GDM1 (cell line): Measurements from ENCODE around the gene NOVA2.

Source experiments
- DNase-seq: peaks from one replicate; lab custom pipeline; 2025; lab: John Stamatoyannopoulos, UW

Gene NOVA2

DNA sequence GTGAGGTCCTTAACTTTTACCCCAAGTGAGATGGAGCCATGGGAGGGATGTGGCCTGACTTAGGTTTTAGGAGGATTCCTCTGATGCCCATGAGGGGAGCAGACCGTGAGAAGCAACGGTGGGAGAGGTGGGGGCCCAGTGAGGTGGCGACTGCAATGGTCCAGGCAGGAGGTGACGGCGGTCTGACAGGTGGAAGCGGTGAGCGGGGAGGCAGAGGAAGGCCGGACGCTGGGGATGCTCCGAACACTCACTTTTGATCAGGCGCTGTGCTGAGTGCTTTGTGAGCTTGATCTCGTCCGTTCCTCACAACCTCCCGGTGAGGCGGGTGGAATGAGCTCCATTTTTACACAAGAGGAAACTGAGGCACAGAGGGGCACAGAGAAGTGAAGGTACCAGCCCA is 11.6 kb downstream of the NOVA2 start:
- DNase-seq, result no peak

DNA sequence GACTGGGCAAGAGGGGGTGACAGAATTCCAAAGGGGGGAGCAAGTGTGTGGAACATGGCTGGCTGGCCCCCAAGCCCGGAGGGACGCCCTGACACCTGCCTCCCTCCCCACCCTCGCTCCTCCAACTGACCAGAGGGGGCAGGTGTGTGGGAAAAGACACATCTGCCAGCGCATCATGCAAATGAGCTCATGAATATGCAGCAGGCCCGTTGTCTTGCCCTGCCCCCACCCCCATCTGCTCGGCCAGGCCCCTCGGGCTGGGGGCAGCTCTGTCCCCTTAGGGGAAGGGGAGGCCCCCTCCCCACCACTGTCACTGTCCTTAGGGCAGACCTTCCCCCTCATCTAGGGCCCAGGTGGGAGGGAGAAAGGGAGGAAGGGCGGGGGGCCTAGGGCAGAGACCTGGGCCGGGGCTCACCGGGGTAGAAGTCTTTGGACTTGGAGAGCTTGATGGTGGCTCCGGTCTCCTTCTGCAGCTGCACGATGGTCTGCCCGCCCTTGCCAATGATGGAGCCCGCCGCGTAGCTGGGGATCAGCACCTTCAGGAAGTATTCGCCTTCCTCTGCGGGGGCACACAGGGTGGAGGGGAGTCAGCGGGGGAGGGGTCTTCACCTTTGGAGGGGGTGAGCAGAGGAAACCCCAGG is 12.9 kb downstream of the NOVA2 start:
- DNase-seq, result no peak

DNA sequence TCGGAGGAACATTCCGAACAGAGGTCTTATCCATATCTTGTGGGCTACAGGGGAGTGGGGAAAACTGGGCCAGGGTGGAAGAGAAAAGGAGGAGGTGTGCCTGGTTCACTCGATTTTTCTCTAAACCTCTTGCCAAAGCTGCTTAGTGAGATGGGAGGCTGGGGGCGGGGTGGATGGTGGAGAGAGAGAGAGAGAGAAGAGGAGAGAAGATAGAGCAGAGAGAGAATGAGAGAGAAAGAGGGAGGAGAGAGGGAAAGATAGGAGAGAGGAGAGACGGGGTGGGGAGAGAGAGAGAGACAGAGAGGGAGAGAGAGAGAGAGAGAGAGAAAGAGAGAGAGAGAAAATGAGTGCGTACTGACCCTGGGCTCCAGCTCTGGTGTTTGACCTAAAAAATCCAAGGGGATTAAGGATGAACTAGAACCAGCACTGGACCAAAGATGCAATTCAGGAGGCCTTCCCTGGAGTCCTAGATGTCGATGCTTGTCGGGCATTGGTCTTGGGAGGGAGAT is 14.1 kb downstream of the NOVA2 start:
- DNase-seq, result no peak

DNA sequence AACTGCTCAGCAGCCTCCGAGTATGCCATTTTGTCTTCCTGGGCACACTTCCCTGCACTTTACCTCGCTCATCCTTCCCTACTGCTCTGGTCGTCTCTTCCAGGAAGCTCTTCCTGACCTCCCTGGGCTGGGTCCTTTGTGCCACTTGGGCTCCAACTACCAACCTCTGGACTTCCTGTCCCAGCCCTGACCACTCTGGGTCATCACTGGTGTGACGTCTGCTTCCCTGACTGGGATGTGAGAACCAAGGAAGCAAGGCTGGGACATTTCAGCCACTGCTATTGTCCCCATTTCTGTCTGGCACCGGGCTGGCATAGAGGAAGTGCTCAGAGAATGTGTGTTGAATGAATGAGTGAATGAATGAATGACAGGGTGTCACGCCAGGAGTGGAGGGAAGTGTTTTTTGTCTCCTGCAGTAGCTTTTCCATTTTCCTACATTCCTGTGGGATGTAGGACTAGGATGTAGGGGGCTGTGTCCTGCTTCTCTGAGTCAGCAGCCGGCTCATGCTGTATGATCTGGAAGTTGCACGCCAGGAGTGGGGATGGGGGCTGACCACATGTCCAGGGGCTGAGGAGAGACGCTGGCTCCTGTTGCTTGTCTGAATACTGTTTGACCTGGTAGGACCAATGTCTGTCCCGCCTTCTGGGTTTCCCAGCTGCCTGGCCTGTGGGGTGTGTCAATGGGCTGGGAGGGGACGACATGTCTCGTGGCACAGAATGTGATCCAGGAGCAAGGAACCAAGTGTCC is 14.7 kb downstream of the NOVA2 start:
- no peak for DNase-seq

DNA sequence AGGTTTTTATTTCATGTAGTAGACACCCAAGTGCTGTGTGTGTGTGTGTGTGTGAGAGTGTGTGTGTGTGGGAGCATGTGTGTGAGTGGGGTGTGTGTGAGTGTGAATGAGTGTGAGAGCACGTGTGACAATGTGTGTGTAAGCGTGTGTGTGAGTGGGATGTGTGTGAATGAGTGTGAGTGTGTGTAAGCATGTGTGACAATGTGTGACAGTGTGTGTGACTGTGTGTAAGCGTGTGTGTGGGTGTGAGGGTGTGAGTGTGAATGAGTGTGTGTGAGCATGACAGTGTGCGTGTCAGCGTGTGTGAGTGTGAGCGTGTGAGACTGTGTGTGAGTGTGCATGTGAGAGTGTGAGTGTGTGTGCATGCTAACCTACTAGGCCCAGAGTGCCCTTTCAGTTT is 15.3 kb downstream of the NOVA2 start:
- no peak for DNase-seq

DNA sequence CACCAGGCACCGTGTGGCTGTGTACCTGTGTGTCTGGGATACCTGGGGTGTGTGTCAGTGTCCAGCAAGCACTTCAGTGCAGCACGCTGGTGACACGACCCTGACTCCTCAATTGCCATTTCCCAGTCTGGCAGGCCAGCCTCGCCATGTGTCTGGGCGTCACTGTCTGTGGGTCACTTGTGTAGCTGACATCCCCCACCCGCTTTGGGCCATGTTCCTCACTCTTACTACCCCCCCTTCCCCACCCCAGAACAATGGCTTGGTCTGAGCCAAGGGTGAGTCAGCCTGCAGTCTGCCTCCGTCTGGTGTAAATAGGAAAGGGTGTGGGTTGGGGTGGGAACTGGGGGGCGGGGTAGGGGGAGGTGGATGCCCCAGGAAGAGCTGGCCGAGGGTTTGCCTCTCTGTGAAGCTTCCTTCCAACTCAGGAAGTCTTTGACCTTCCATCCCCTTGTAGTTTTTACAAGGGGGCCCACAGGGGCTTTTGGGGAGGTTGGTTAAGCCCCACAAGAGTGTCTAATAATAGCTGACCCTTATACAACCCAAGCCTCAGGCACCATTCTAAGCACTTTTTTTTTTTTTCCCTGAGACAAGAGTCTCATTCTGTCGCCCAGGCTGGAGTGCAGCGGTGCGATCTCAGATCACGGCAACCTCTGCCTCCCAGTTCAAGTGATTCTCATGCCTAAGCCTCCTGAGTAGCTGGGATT is 17.6 kb downstream of the NOVA2 start:
- DNase-seq, result peak; percentile 27

DNA sequence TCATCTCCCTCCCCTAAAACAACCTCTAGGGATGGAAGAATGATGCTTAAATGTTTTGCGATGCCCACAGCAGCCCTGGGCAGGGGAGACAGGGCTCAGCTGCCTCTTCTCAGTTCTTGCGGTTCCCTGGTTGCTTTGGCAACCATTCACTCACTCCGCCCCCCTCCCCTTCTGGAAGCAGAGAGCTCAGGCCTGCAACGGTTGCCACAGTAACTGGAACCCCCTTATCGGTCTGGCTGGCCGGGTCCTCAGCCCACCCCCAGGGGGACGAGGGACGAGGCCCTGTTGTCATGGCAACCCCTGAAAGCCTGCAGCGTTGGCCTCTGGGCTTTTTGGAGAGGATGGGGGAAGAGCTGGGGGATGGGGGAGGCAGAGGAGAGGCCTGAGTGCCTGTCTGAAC is 19.5 kb downstream of the NOVA2 start:
- DNase-seq, result no peak

DNA sequence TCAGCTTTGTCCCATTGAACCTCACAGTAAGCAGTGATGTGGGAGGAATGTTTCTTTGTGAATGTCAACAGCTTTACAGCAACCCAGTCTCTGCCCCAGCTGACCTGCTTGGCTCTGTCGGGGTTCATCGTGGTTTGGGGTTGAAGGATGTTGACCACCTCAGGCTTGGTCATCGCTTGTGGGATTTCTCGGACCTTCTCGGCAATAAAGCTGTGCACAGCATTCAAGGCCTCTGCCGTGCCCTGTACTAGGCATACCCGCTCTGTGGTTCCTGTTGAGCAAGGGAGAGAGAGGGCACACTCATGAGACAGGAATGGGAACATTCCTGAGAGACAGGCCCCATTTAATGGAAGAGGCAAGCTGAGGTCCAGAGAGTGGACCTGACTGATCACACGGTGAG is 20.0 kb downstream of the NOVA2 start:
- no peak for DNase-seq

DNA sequence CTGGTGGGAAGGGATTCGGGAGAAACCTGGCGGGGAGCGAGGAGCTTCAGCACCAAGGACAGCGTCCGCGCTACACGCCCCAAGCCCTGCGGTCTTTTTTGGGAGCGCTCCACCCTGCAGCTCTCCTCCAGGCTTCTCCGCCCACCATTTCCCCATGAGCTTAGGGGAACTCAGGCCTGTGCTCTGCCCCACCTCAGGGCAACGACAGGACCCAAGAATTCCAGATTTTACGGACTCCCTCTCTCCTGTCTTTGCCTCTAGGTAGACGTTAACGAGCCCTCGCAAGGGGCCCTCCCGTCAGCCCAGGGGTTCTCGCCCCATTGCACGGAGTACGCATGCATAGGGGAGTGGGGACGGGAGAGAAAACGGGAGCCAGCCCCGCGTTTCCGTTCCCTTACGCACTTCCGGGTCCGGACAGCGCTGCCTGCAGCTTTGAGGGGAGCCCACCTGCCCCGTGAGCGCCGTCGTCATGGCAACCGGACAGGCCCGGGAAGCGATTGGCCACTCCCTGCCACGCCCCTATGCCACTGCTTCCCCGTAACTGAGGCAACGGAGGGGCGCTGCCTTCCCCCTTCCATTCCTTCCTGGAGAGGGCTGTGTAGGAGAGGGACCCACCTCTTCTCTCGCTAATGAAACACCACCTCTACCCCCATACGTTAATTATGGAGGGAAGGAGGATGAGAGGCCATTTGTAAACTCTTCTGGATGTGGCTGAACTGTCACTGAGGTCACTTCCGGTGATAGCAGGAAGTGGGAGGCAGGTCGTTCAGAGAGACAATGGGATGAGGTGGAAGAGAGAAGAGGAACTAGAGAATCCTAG is 20.8 kb downstream of the NOVA2 start:
- peak; percentile 23 for DNase-seq

DNA sequence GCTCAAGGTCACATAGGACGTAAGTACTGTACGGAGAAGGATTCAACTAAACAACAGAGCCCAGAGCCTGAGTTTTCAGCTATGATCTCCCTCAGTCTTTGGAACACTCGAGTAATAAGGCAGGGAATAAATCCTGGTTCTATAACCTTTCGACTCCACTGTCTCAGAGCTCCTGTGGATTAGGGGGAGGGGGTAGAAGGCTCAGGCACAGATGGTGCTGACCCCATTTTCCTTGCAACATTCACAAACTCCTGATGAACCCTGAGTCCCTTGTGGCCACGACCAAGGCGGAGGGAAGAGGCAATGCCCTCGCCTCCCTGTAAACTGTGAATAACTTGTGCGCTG is 21.4 kb downstream of the NOVA2 start:
- no peak for DNase-seq

DNA sequence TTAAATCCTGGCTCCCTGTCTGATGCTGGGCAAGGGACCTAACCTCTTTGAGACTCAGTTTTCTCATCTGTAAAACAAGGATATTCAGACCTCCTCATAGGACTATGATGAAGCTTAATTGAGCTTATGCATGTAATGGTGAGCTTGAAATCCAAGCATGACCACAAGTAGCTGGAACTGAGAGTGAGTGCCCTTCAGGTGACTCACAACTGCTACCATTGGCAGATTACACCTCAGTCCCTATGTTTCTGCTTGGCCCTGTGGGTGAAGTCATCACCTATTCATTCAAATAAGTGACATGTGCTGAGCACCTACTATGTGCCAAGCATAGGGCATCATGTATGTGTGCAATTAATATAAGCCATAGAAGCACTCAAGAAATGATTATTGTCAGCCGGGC is 25.7 kb downstream of the NOVA2 start:
- no peak for DNase-seq

DNA sequence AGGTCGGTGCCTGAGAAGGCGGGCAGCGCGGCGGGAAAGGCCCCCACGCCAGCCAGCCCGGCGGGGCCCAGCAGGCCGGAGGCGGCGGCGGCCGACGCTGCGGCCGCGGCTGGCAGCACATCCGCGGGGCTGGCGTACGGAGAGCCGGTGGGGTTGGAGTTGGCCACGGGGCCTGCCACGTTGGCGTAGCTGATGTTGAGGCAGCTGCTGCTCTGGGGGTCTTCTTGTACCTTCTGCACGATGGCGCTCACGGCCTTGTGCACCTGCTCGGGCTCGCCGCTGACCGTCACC is 33.2 kb downstream of the NOVA2 start:
- DNase-seq, result no peak

DNA sequence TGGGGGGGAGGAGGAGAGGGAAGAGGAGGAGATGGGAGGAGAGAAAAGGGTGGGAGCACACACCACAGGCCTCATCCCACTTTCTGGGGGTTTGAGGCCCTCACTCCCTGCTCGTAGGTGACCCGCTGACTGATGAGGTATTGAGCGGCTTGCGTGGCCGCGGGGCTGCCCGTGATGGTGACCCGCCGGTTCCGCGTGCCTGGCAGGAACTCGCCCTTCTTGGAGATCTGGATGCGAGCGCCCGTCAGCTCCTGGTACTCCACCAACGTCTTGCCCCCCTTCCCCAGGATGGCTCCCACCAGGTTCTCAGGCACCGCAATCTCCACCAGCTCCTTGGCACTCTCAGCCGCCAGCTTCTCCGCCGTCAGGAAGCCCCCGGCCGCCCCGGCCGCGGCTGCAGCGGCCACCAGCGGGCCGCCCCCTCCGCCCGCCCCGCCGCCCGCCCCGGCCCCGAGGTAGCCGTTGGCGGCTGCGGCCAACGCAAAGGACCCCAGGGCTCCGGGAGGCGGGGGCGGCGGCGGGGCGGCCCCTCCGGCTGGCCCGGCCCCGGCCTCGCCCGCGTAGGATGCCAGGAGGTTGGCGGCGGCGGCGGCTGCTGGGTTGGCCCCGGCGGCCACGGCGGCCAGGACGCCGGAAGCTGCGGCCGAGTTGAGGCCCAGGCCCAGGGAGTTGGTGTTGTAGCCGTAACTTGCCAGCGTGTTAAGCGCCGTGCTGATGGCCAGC is 33.7 kb downstream of the NOVA2 start:
- DNase-seq, result no peak

DNA sequence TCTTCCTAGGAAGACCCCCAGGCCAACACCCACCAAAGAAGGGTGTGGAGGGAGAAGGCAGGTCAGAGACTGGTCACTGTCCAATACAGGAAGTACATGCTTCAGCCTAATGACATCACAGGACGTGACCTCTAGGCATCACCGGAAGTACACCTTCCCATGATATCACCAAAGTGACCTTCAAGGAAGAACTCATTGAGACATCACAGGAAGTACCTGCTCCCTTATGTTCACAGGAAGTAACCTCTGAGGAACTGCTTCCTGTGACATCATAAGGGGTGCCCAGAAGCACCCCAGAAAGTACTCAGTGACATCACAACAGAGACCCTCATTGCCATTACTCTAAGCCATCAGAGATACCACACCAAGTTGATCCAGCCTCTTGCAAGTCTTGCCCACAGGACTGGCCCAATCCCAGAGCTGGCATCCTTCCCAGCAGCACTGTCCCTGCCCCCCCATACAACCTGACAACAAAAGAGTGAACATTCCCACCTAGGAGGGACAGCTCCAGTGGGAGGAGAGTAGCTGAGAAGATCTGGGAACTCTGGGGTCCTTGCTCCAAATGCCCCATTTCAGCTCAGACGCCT is 34.8 kb downstream of the NOVA2 start:
- no peak for DNase-seq

DNA sequence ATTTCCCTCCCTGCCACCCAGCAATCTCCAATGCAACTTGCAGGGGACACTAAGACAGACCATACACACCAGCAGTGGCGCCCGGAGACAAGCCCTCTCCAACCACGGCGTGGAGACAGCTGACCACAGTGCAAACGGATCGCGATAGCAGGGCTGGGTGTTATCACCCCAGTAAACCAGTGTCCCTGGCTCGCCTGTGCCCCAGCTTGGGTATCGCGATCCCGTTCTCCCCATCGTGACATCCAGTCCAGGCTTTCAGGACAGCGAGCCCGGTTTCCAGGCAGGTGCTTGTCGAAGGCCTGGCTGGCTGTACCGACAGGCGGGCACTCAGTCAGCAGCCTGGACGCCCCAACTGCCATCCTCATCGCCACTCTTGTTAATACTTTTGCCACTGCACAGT is 38.4 kb downstream of the NOVA2 start:
- DNase-seq, result no peak

DNA sequence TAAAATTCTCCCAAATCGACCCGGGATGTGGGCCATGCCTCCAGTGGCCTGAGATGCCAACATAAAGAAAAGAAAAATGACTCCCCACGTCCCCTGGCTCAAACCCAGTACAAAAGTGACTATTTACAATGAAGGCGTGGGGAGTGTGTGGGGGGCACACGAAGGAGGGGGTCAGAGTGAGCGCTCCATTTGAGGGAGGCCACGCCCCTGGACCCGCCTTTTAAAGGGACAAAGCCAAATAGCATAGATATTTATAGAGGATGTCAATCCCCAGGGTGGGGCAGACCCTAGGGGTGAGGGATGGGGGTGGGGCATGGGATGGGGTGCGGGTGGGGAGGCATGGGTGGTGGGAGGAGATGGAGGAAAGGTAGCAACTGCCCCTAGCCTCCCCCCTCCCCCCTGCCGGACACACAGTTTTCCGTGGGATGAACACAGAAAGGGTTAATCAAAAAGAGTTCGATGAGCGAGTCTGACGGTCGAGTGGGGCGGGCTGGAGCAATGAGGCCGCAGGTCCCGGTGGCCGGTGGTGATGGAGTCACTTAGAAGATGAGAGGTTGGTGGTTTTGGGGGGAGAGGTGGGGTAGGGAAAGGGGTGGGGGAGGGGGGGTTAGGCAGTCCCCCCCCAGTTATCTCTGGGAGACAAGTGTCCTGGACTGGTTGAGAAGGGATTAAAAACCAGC is 39.0 kb downstream of the NOVA2 start:
- DNase-seq, result no peak

DNA sequence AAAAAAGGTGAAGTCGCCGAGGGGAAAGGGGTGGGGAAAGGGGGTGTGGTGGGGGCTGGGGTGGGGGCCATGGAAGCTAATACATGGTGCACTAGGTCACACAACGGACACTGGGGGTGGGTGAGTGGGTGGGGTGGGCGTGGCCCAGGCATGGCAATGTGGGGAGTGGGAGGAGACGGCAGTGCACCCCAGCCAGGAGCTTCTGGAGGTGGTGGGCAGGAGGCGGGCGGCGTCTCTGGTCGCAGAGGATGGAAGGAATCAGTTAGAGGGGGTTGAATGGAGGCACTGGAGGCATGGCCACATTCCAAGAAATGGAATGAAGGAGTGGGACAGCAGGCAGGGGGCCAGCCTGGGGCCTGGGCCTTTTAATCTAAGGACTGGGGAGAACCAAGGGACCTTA is 39.9 kb downstream of the NOVA2 start:
- no peak for DNase-seq

DNA sequence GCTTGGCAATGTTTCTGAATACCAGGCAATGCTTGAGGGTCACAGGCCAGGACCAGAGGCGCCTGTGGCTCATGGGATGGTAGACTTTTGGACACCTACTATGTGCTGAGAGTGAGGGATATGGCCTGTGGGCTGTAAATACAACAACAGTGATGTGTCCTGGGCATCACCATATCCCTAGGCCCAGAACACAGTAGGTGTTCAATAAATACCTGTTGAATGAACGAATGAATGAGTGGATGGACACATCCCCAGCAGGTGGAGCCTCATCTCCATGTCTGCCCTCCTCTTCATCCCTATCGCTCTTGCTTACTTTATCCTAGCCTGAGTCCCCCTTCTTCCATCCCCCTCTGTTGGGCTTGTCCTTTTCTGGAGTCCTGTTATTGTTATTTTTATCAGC is 42.6 kb downstream of the NOVA2 start:
- DNase-seq, result no peak

DNA sequence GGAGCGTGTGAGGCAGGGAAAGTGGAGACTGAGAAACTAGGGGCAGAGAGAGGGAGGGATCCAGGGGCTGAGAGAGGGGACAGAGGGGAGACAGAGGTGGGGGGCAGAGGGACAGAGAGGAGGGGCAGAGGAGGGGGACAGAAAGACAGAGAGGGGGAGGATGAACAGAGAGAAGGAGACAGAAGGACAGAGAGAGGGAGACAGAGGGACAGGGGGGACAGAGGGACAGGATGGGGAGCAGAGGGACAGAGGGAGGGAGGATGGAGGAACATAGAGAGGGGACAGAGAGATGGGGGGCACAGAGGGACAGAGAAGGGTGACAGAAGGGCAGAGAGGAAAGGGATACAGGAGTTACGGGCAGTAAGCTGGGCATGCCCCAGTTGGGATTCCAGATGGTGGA is 44.4 kb downstream of the NOVA2 start:
- DNase-seq, result no peak

DNA sequence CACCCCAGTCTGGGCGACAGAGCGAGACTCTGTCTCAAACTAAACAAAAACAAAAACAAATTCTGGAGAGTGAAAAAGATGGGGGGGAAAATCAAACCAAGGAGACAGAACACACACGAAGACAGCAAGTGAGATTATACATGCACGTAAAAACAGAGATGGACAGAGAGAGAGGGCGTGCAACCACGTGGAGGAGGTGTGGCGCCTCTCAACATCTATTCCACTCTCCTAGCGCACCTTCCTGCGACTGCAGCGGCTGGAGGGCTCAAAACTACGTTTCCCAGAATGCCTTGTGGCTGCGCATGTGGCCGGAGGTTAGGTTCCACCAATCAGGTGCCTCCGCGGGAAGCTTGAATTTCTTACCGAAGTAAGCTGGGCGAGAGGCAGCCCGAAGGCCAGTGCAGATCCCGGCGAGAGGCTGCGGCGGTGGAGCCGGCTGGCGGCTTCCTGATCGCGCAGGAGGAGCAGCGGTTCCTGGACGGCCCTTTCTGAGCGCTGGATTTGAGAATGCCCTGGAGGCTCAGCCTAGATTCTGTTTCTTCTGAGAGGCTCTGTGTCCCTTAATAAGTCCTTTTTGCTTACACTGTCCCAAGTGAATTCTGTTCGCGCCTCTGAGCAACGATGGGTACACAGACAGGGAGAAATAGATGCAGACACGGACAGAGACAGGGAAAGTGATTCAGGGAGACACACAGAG is 46.0 kb downstream of the NOVA2 start:
- peak; percentile 85 for DNase-seq
